Osteoblast (primary cell): ENCODE data around the gene NTM. TPM values are rescaled to one million over a fixed set of nuclear protein-coding genes. Genes with fewer than 3 reads are reported as not detected.

ENCODE experiments used
- DNase-seq: peaks from one replicate; pipeline ENCODE4 v3.0.0; 2011; ENCODE audit warnings: low spot score, mixed read lengths; ENCODE audit not compliant: insufficient read length; ENCODE audit errors: missing footprints
- H2AFZ ChIP-seq: 2 replicates; pipeline ENCODE4 v1.6.0; 2011; ENCODE audit warnings: mild to moderate bottlenecking, low read length
- H3K27ac ChIP-seq: 2 replicates; pipeline ENCODE4 v1.5.1; 2011; ENCODE audit warnings: mild to moderate bottlenecking, low read depth, low read length, moderate library complexity
- H3K27me3 ChIP-seq: 2 replicates; pipeline ENCODE4 v1.6.0; 2012; ENCODE audit warnings: mild to moderate bottlenecking, control low read depth, inconsistent platforms, low read length, moderate library complexity; ENCODE audit not compliant: insufficient read depth
- H3K36me3 ChIP-seq: 2 replicates; pipeline ENCODE4 v1.5.1; 2011; ENCODE audit warnings: mild to moderate bottlenecking, low read length, control low read depth, moderate library complexity; ENCODE audit not compliant: insufficient read depth
- H3K4me1 ChIP-seq: 2 replicates; pipeline ENCODE4 v1.5.1; 2011; ENCODE audit warnings: mild to moderate bottlenecking, low read length, control low read depth, moderate library complexity; ENCODE audit not compliant: insufficient read depth
- H3K4me2 ChIP-seq: 2 replicates; pipeline ENCODE4 v1.6.0; 2011; ENCODE audit warnings: mild to moderate bottlenecking, low read length; ENCODE audit not compliant: insufficient read depth
- H3K4me3 ChIP-seq: fragments of 200-600 bp; sonication (generic); 3 replicates; pipeline ENCODE4 v1.5.1; 2012; ENCODE audit warnings: mild to moderate bottlenecking, low read length, inconsistent platforms; ENCODE audit not compliant: insufficient read depth
- H3K79me2 ChIP-seq: 2 replicates; pipeline ENCODE4 v1.6.0; 2012; ENCODE audit warnings: mild to moderate bottlenecking, low read length, control low read depth, inconsistent platforms; ENCODE audit not compliant: insufficient read depth
- H3K9me3 ChIP-seq: 2 replicates; pipeline ENCODE4 v1.5.1; 2011; ENCODE audit warnings: low read depth, low read length, control low read depth
- H4K20me1 ChIP-seq: 2 replicates; pipeline ENCODE4 v1.6.0; 2012; ENCODE audit warnings: mild to moderate bottlenecking, low read length, control low read depth; ENCODE audit not compliant: insufficient read depth
- total RNA-seq: library from RNA; depleted of rRNA; stranded (reverse); fragments of >200 nt; gene quantifications from 2 replicates; pipeline ENCODE4 v1.2.3, GENCODE V29; 2012
- TF ChIP-seq, protein P1 (sequence below): IDR thresholded peaks from 2 replicates; pipeline ENCODE4 v1.5.1; 2011; ENCODE audit warnings: mild to moderate bottlenecking, low read depth, low read length, moderate library complexity; ENCODE audit errors: extremely low read depth

Gene NTM
- total RNA-seq, 1 donor, result 48.1 TPM

DNA sequence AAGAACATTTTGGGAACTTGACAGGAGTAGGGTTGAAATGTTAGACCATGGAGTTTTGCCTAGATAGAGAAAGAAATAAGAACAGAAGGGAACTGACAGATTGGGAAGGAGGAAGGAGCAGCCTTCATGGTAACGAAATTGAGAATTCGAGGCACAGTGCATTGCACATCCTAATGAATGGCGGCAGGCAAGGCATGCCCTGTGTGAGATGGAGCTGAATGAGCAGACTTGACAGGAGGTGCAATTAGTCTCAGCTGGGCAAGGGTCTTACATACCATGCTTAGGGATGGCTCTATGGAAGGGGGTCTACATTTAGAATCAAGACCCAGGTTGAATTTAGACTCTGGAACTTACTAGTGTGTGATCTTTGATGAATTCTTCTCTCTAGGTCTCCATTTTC lies 25.0 kb upstream of the NTM start:
- Histone ChIP-seq H3K4me2 (no peak overlapping the region), H3K4me3 (no peak overlapping the region), H2AFZ (no peak overlapping the region), H4K20me1 (no peaks in the 10 kb centered on the region), H3K27me3 (no peaks in the 10 kb centered on the region), H3K4me1 (no peaks in the 10 kb centered on the region), H3K9me3 (no peaks in the 10 kb centered on the region), H3K36me3 (no peaks in the 10 kb centered on the region), H3K27ac (no peak overlapping the region), H3K79me2 (no peaks in the 10 kb centered on the region)
- no peak for DNase-seq
- TF ChIP-seq, protein P1, sequence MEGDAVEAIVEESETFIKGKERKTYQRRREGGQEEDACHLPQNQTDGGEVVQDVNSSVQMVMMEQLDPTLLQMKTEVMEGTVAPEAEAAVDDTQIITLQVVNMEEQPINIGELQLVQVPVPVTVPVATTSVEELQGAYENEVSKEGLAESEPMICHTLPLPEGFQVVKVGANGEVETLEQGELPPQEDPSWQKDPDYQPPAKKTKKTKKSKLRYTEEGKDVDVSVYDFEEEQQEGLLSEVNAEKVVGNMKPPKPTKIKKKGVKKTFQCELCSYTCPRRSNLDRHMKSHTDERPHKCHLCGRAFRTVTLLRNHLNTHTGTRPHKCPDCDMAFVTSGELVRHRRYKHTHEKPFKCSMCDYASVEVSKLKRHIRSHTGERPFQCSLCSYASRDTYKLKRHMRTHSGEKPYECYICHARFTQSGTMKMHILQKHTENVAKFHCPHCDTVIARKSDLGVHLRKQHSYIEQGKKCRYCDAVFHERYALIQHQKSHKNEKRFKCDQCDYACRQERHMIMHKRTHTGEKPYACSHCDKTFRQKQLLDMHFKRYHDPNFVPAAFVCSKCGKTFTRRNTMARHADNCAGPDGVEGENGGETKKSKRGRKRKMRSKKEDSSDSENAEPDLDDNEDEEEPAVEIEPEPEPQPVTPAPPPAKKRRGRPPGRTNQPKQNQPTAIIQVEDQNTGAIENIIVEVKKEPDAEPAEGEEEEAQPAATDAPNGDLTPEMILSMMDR, result no peak

DNA sequence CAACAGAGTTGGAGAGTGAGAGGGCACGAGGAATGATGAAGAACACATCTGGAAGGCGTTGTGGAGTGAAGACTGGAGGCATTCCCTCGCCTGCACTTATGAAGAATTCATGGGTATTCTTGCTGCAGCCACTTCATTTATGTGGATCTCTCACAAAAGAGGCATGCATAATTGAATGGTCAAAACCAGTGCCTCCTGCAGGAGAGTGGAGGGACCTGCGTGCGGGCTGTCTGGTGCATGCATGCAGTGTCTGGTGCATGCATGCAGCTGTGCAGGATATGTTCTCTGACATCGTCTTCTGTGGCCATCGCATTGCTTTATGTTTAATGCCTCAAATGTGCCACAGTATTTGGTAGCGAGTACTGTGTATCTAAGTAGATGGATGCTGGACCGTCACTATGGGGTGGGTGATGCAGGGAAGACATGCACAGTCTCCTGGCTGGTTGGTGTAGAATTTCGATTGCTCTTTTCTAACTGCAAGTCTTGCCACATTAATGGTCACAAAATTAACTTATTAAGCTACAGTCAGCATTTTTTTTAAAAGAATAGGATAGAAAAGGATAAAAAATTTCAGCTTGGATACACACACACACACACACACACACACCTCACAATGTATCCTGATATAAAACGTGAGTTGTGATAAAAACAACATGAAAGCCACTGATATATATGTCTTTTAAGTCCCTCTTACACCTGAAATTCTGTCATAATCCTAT lies 20.9 kb upstream of the NTM start:
- DNase-seq, result no peak
- TF ChIP-seq, protein P1, result no peak
- no peaks in the 10 kb centered on the region for H3K79me2 ChIP-seq

DNA sequence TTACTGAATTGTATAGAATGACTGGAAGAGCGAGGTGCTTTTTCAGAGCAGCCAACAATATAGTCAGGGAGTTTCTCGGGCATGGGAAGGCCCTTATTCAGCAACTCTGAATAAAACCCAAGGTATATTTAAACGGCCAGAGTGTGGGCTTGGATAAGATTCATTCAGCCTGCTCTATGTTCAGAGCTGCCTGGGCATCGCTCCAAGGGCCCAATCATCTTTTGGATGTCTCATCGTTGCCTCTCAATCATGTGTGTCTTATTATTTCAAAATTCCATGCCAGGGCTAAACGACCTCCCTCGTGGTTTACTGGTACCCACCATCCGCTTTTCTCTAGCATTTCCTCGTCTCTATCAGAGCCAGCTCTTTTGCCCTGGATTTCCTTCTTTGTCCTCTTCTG lies 19.5 kb upstream of the NTM start:
- Histone ChIP-seq H3K27me3 (no peaks in the 10 kb centered on the region), H4K20me1 (no peaks in the 10 kb centered on the region), H3K27ac (no peak overlapping the region), H3K4me2 (no peak overlapping the region), H3K9me3 (no peaks in the 10 kb centered on the region), H3K4me3 (no peak overlapping the region), H3K4me1 (no peaks in the 10 kb centered on the region), H3K79me2 (no peaks in the 10 kb centered on the region), H2AFZ (no peak overlapping the region), H3K36me3 (no peaks in the 10 kb centered on the region)
- no peak for DNase-seq
- TF ChIP-seq, protein P1, result no peak

More for the DNA sequence above, 20.9 kb upstream of the NTM start:
- Histone ChIP-seq H3K4me3 (no peak overlapping the region), H2AFZ (no peak overlapping the region), H3K27ac (no peak overlapping the region), H3K4me1 (no peaks in the 10 kb centered on the region), H3K27me3 (no peaks in the 10 kb centered on the region), H4K20me1 (no peaks in the 10 kb centered on the region), H3K36me3 (no peaks in the 10 kb centered on the region), H3K4me2 (no peak overlapping the region), H3K9me3 (no peaks in the 10 kb centered on the region)

DNA sequence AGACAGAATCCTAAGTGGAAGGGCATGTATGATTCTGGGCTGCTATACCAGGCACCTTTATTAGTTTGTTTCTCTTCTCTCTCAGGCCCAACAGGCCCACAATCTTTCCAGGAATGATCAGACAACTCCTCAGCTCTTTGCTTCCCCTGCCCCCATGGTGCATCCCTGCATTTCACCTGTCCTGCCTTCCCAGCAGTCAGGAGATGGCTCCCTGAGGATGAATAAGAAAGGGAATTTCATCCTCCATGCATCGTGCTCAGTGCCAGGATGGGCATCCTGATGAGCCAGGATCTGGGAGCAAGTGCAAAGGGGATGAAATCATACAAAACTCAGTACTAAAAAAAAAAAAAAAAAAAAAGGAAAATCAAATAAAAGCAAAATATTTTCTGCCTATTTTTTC lies 18.6 kb upstream of the NTM start:
- Histone ChIP-seq H3K4me1 (no peaks in the 10 kb centered on the region), H3K27me3 (no peaks in the 10 kb centered on the region), H4K20me1 (no peaks in the 10 kb centered on the region), H3K9me3 (no peaks in the 10 kb centered on the region), H3K4me2 (no peak overlapping the region), H3K36me3 (no peaks in the 10 kb centered on the region), H3K4me3 (no peak overlapping the region), H2AFZ (no peak overlapping the region), H3K79me2 (no peaks in the 10 kb centered on the region), H3K27ac (no peak overlapping the region)
- DNase-seq, result no peak
- TF ChIP-seq, protein P1, result no peak
